Progenitor cell of endocrine pancreas (in vitro differentiated cells): ENCODE measurements around the gene UBE2U. TPM values are rescaled to one million over a fixed set of nuclear protein-coding genes. Genes with fewer than 3 reads are reported as not detected.

Source experiments
- DNase-seq: peaks from one replicate; pipeline ENCODE4 v3.0.0; 2021; ENCODE audit warnings: low spot score; ENCODE audit not compliant: unreplicated experiment
- H3K27ac Mint-ChIP-seq: 2 replicates; pipeline ENCODE4 v1.8.0; 2021; ENCODE audit warnings: mild to moderate bottlenecking, moderate library complexity, mixed read lengths
- H3K27me3 Mint-ChIP-seq: 2 replicates; pipeline ENCODE4 v1.8.0; 2021; ENCODE audit warnings: mixed read lengths
- H3K36me3 Mint-ChIP-seq: 2 replicates; pipeline ENCODE4 v1.8.0; 2022; ENCODE audit warnings: mixed read lengths; ENCODE audit not compliant: insufficient read depth
- H3K4me1 Mint-ChIP-seq: 2 replicates; pipeline ENCODE4 v1.8.0; 2021; ENCODE audit warnings: low read depth, mixed read lengths
- H3K4me3 Mint-ChIP-seq: 2 replicates; pipeline ENCODE4 v1.8.0; 2021; ENCODE audit warnings: low read depth, mild to moderate bottlenecking, moderate library complexity, mixed read lengths
- H3K9me3 Mint-ChIP-seq: 2 replicates; pipeline ENCODE4 v1.8.0; 2021; ENCODE audit warnings: low read depth, mixed read lengths
- CTCF ChIP-seq: fragments of 200-600 bp; sonication (generic); IDR thresholded peaks from one replicate; pipeline ENCODE4 v1.5.0; 2021; ENCODE audit warnings: antibody characterized with exemption, mild to moderate bottlenecking; ENCODE audit not compliant: unreplicated experiment
- total RNA-seq: library from RNA; stranded (reverse); gene quantifications from 2 replicates; pipeline ENCODE4 v1.2.1, GENCODE V29; 2021

UBE2U gene
- total RNA-seq, 1 donor from 2014 or later: not detected

- TF ChIP-seq CTCF: no peak
- H3K4me3 Mint-ChIP-seq: no peak overlapping the region
- peaks cover 1% of the 10 kb centered on the region for H3K4me1 Mint-ChIP-seq
- no peak overlapping the region for H3K27ac Mint-ChIP-seq
- peaks cover 6% of the 10 kb centered on the region for H3K27me3 Mint-ChIP-seq
- no peak for DNase-seq
- no peaks in the 10 kb centered on the region for H3K36me3 Mint-ChIP-seq
- no peaks in the 10 kb centered on the region for H3K9me3 Mint-ChIP-seq
These were observed 83.6 kb downstream of the UBE2U start for GRCh38 chr1:64287071-64287470.

- Mint-ChIP-seq H3K9me3 (peaks cover 2% of the 10 kb centered on the region), H3K36me3 (no peaks in the 10 kb centered on the region), H3K27me3 (peaks cover 6% of the 10 kb centered on the region), H3K27ac (no peak overlapping the region), H3K4me1 (no peaks in the 10 kb centered on the region), H3K4me3 (no peak overlapping the region)
- no peak for DNase-seq
- no peak for TF ChIP-seq CTCF
These were observed 87.0 kb downstream of the UBE2U start for GRCh38 chr1:64290420-64290819.

GRCh38 chr1:64291931-64292330 lies 88.5 kb downstream of the UBE2U start:
- Mint-ChIP-seq H3K36me3 (no peaks in the 10 kb centered on the region), H3K9me3 (peaks cover 2% of the 10 kb centered on the region), H3K4me1 (no peaks in the 10 kb centered on the region), H3K4me3 (no peak overlapping the region), H3K27me3 (peaks cover 6% of the 10 kb centered on the region), H3K27ac (no peak overlapping the region)
- no peak for TF ChIP-seq CTCF
- DNase-seq: no peak

GRCh38 chr1:64292399-64292798 lies 89.0 kb downstream of the UBE2U start:
- peaks cover 2% of the 10 kb centered on the region for H3K9me3 Mint-ChIP-seq
- TF ChIP-seq CTCF: no peak
- no peaks in the 10 kb centered on the region for H3K36me3 Mint-ChIP-seq
- no peak for DNase-seq
- peaks cover 6% of the 10 kb centered on the region for H3K27me3 Mint-ChIP-seq
- H3K27ac Mint-ChIP-seq: no peak overlapping the region
- no peaks in the 10 kb centered on the region for H3K4me1 Mint-ChIP-seq
- no peak overlapping the region for H3K4me3 Mint-ChIP-seq

- Mint-ChIP-seq H3K9me3 (peaks cover 2% of the 10 kb centered on the region), H3K27me3 (peaks cover 6% of the 10 kb centered on the region), H3K4me3 (no peak overlapping the region), H3K36me3 (no peaks in the 10 kb centered on the region), H3K4me1 (no peaks in the 10 kb centered on the region), H3K27ac (no peak overlapping the region)
- no peak for TF ChIP-seq CTCF
- no peak for DNase-seq
These were observed 90.4 kb downstream of the UBE2U start for GRCh38 chr1:64293820-64294219.
